K562 (cell line): ENCODE data around the gene THADA. TPM values are rescaled to one million over a fixed set of nuclear protein-coding genes. Genes with fewer than 3 reads are reported as not detected.

Experiments used
- CXXC5 ChIP-seq: fragments of 250-450 bp; sonication (Bioruptor Pico); IDR thresholded peaks from 2 replicates; pipeline ENCODE4 v1.8.0; 2022; ENCODE audit warnings: inconsistent platforms, mild to moderate bottlenecking, moderate library complexity
- E2F3 ChIP-seq: fragments of 250-450 bp; sonication (Bioruptor Pico); IDR thresholded peaks from 2 replicates; pipeline ENCODE4 v1.4.0; 2020; ENCODE audit warnings: mild to moderate bottlenecking
- ELK3 ChIP-seq: fragments of 450-650 bp; formaldehyde crosslinking; IDR thresholded peaks from 2 replicates; pipeline ENCODE4 v1.4.0; 2020; ENCODE audit warnings: mild to moderate bottlenecking
- FOXA1 ChIP-seq: fragments of 450-650 bp; IDR thresholded peaks from 2 replicates; pipeline ENCODE4 v1.6.1; 2016; ENCODE audit warnings: mild to moderate bottlenecking, borderline replicate concordance
- HIVEP1 ChIP-seq: fragments of 250-450 bp; sonication (Bioruptor Pico); IDR thresholded peaks from 2 replicates; pipeline ENCODE4 v1.4.0; 2020; ENCODE audit warnings: mild to moderate bottlenecking
- HNRNPK ChIP-seq: fragments of 200-400 bp; formaldehyde crosslinking; IDR thresholded peaks from one replicate; pipeline ENCODE4 v1.6.1; 2018; ENCODE audit warnings: mild to moderate bottlenecking, low read depth, low read length; ENCODE audit not compliant: poor library complexity, severe bottlenecking
- PHF21A ChIP-seq: fragments of 450-650 bp; IDR thresholded peaks from 2 replicates; pipeline ENCODE4 v1.6.1; 2017; ENCODE audit warnings: low read depth, borderline replicate concordance
- POU5F1 ChIP-seq: fragments of 150-350 bp; IDR thresholded peaks from 2 replicates; pipeline ENCODE4 v1.6.1; 2014; ENCODE audit warnings: borderline replicate concordance, low read length, low read depth, mild to moderate bottlenecking; ENCODE audit not compliant: partially characterized antibody
- TFAP4 ChIP-seq: sonication (generic); formaldehyde crosslinking; IDR thresholded peaks from 2 replicates; pipeline ENCODE4 v1.8.0; 2022; ENCODE audit warnings: missing genetic modification reagents, mild to moderate bottlenecking, moderate library complexity, borderline replicate concordance
- ZNF197 ChIP-seq: fragments of 200-800 bp; sonication (Bioruptor generic); IDR thresholded peaks from 2 replicates; pipeline ENCODE4 v1.6.1; 2016; ENCODE audit warnings: low read depth, missing genetic modification characterization, missing compliant biosample characterization
- ZNF512 ChIP-seq: IDR thresholded peaks from 2 replicates; pipeline ENCODE4 v1.6.1; 2016; ENCODE audit warnings: missing genetic modification characterization, missing compliant biosample characterization
- ZNF668 ChIP-seq: fragments of 250-450 bp; sonication (Bioruptor Pico); IDR thresholded peaks from 2 replicates; pipeline ENCODE4 v1.8.0; 2022; ENCODE audit warnings: mild to moderate bottlenecking, inconsistent platforms
- ZNF740 ChIP-seq, 3 experiments: fragments of 200-800 bp in 1 of 3; sonication (Bioruptor generic) in 1 of 3; sonication (generic) in 1 of 3; formaldehyde crosslinking in 1 of 3; IDR thresholded peaks; 2 replicates each; pipeline versions ENCODE4 v1.6.1 to v1.8.0; 2016 to 2022; ENCODE audit warnings: mild to moderate bottlenecking in 2 of 3, missing compliant biosample characterization in 2 of 3, missing genetic modification characterization in 2 of 3, missing genetic modification reagents in 1 of 3
- polyA plus RNA-seq, 8 experiments: library from polyadenylated mRNA; depleted of rRNA in 4 of 8; stranded (reverse) in 5 of 8; unstranded in 3 of 8; fragments of >200 nt; fragmentation: Nextera tagmentation in 2 of 8; fragmentation: Illumina TruSeq in 1 of 8; extraction: Ambion mirVana in 2 of 8; extraction: Trizol in 1 of 8; gene quantifications; 2 replicates each; pipeline versions ENCODE4 v1.2.1 to v1.2.3, GENCODE V29; 2011 to 2014; ENCODE audit warnings: inconsistent platforms in 1 of 8, missing spikeins in 1 of 8
- total RNA-seq, 7 experiments: library from RNA; depleted of rRNA in 6 of 7; stranded (reverse); fragments of >200 nt in 6 of 7; fragmentation: Illumina TruSeq in 2 of 7; extraction: Trizol in 2 of 7; gene quantifications; 2 replicates each; pipeline versions ENCODE4 v1.2.1 to v1.2.3, GENCODE V29; 2011 to 2021; ENCODE audit warnings: low replicate concordance in 1 of 7
- TF ChIP-seq, protein P1 (sequence below): fragments of 450-650 bp; IDR thresholded peaks from 2 replicates; pipeline ENCODE4 v1.6.1; 2016; ENCODE audit warnings: mild to moderate bottlenecking
- TF ChIP-seq, protein P2 (sequence below): fragments of 200-800 bp; sonication (Bioruptor generic); IDR thresholded peaks from 2 replicates; pipeline ENCODE4 v1.6.1; 2017; ENCODE audit warnings: missing genetic modification characterization, missing compliant biosample characterization
- TF ChIP-seq, protein P3 (sequence below): sonication (generic); formaldehyde crosslinking; IDR thresholded peaks from 2 replicates; pipeline ENCODE4 v1.8.1; 2022; ENCODE audit warnings: missing genetic modification reagents

Gene THADA
- total and polyA plus RNA-seq, 9 of the 15 experiments (the other 6 are each of a cell fraction or from before 2014, with no cell fraction given), result 17.8 to 34.7 (median 31.9) TPM

DNA sequence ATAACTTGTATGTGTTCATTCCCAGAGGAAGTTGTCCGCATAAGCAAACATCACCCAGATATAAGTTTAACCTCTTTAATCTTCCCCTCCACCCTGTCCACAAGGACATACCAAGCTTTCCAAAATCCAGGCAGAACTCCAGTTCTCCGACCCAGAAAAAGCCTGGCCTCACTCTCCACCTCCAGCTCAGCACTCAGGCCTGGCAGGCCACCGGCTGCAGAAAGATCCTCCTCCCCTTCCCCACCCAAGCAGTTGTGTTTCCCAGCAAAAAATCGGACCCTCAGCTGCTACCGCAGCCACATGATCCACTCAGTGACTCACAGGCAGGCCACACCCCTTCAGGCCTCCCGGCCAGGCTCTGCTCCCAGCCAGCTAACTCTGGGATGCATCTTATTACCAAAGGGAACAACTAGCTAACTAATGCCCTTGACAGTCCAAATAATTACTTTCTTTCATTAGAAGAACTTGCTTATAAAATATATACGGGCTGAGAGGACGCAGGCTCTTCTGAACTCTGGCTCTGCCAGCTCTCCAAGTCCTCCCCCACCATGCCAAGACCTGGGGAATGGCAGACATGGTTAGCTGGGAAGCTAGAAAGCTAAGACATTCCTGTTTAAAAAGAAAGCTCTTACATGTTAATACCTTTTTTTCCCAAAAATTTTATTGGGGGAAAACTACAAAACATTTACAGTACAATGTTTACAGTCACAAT lies 373.9 kb downstream of the THADA start (continued):
- TF ChIP-seq, protein P1, sequence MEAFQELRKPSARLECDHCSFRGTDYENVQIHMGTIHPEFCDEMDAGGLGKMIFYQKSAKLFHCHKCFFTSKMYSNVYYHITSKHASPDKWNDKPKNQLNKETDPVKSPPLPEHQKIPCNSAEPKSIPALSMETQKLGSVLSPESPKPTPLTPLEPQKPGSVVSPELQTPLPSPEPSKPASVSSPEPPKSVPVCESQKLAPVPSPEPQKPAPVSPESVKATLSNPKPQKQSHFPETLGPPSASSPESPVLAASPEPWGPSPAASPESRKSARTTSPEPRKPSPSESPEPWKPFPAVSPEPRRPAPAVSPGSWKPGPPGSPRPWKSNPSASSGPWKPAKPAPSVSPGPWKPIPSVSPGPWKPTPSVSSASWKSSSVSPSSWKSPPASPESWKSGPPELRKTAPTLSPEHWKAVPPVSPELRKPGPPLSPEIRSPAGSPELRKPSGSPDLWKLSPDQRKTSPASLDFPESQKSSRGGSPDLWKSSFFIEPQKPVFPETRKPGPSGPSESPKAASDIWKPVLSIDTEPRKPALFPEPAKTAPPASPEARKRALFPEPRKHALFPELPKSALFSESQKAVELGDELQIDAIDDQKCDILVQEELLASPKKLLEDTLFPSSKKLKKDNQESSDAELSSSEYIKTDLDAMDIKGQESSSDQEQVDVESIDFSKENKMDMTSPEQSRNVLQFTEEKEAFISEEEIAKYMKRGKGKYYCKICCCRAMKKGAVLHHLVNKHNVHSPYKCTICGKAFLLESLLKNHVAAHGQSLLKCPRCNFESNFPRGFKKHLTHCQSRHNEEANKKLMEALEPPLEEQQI, result no peak
- no peak for TF ChIP-seq ELK3 (CRISPR knock-in tag)
- TF ChIP-seq CXXC5, result no peak
- no peak for TF ChIP-seq HIVEP1 (CRISPR knock-in tag)
- no peak for TF ChIP-seq E2F3 (CRISPR knock-in tag)
- peak; percentile 97 for TF ChIP-seq TFAP4 (CRISPR knock-in tag)
- TF ChIP-seq ZNF512 (tag), result no peak
- TF ChIP-seq POU5F1, result no peak
- TF ChIP-seq ZNF197, result no peak
- no peak for TF ChIP-seq HNRNPK
- no peak for TF ChIP-seq ZNF668 (CRISPR knock-in tag)
- TF ChIP-seq, protein P2, sequence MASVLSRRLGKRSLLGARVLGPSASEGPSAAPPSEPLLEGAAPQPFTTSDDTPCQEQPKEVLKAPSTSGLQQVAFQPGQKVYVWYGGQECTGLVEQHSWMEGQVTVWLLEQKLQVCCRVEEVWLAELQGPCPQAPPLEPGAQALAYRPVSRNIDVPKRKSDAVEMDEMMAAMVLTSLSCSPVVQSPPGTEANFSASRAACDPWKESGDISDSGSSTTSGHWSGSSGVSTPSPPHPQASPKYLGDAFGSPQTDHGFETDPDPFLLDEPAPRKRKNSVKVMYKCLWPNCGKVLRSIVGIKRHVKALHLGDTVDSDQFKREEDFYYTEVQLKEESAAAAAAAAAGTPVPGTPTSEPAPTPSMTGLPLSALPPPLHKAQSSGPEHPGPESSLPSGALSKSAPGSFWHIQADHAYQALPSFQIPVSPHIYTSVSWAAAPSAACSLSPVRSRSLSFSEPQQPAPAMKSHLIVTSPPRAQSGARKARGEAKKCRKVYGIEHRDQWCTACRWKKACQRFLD, result no peak
- TF ChIP-seq ZNF740 (CRISPR knock-in tag; IDR thresholded peaks at IDR 0.05), result no peak
- no peak; a peak in 1 of 4 replicates for TF ChIP-seq ZNF740 (tag; IDR thresholded peaks at IDR 0.05)
- no peak for TF ChIP-seq FOXA1
- TF ChIP-seq, protein P3, sequence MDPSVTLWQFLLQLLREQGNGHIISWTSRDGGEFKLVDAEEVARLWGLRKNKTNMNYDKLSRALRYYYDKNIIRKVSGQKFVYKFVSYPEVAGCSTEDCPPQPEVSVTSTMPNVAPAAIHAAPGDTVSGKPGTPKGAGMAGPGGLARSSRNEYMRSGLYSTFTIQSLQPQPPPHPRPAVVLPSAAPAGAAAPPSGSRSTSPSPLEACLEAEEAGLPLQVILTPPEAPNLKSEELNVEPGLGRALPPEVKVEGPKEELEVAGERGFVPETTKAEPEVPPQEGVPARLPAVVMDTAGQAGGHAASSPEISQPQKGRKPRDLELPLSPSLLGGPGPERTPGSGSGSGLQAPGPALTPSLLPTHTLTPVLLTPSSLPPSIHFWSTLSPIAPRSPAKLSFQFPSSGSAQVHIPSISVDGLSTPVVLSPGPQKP (CRISPR knock-in tag), result no peak
- TF ChIP-seq PHF21A, result no peak
